Measurements from ENCODE around the gene ADCY9.

DNA sequence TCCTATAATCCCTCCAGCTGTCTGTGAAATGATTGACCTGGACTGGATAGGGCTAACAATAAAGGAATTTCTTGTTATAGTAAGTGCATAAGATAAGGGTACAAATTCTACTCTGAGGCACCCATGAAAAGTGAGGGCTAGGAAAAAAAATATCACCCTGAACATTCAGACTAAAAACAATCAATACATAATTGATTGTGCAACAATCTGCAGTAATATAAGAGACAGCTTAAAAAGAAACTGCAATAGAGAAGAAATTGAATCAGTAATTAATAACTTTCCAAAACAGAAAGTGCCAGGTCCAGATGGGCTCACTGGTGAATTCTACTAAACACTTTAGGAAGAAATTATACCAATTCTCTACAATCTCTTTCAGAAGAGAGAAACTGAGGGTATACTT lies 191.5 kb downstream of the ADCY9 start:
- TF ChIP-seq, protein P1, sequence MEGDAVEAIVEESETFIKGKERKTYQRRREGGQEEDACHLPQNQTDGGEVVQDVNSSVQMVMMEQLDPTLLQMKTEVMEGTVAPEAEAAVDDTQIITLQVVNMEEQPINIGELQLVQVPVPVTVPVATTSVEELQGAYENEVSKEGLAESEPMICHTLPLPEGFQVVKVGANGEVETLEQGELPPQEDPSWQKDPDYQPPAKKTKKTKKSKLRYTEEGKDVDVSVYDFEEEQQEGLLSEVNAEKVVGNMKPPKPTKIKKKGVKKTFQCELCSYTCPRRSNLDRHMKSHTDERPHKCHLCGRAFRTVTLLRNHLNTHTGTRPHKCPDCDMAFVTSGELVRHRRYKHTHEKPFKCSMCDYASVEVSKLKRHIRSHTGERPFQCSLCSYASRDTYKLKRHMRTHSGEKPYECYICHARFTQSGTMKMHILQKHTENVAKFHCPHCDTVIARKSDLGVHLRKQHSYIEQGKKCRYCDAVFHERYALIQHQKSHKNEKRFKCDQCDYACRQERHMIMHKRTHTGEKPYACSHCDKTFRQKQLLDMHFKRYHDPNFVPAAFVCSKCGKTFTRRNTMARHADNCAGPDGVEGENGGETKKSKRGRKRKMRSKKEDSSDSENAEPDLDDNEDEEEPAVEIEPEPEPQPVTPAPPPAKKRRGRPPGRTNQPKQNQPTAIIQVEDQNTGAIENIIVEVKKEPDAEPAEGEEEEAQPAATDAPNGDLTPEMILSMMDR (IDR thresholded peaks at IDR 0.05 in 2 of 3, conservative IDR thresholded peaks at IDR 0.05 in 1 of 3; ENCODE audit: borderline replicate concordance in 1 of 3, insufficient read depth in 1 of 3, low read depth in 2 of 3, low read length in 2 of 3), result no peak
- no peak for TF ChIP-seq POLR2A (IDR thresholded peaks at IDR 0.05; ENCODE audit: borderline replicate concordance, extremely low read depth, insufficient read depth, insufficient read length)
- TF ChIP-seq CEBPB (IDR thresholded peaks at IDR 0.05; ENCODE audit: low read depth), result no peak
- TF ChIP-seq SIN3A (IDR thresholded peaks at IDR 0.05; ENCODE audit: low read depth), result no peak
- TF ChIP-seq RAD21 (IDR thresholded peaks at IDR 0.05; ENCODE audit: low read depth), result no peak

Measured in HCT116 (cell line).